DMS114 treated with DMSO at 0.1 percent for 48 hours (cell line): Measurements from ENCODE around the gene EPHA4.
"Not testable (repeated sequence)": the region's sequence is repeated elsewhere in the genome, so short reads cannot be mapped to it uniquely, and the experiment has no call there.

Source experiments
- DNase-seq: peaks from one replicate; lab custom pipeline; 2025; ENCODE audit not compliant: unreplicated experiment; lab: John Stamatoyannopoulos, UW

Gene EPHA4

GRCh38 chr2:221541131-221541735, 30.9 kb downstream of the EPHA4 start:
- DNase-seq: no peak

DNA sequence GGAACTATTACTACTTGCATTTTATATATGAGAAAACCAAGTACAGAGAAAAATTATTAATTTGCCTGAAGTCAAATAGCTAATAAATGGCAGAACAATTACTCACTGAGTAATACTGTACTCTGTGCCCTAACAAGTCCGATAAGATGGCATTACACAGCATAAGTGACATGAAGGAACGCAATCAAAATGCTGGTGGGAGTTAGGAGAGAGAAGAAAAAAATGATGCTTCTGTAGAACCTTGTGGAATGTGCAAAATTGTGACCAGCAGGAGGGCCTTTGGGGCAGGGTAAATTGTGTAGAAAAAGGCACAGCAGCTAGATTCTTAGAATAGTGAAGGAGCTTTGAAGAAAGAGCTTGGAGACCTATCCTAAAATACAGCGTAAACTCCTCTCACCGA, 32.9 kb downstream of the EPHA4 start:
- DNase-seq: no peak

DNA sequence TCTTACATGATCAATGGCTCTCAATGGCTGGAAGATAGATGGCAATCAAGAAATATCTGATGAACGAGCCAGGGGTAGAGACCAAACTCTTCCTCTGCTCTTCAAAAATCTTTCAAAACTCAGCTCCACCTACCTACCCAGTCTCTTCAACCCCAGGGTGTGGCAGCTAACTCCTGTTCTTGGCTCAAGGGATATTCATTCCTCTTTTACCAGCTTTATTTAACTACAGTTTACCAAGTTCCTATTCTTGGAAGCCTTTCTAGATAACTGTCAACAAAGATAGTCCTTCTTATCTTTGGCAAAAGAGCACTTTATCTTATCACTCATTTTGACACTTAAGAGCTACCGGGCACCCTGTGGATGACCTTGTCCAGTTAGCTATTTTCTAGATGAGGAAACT, 36.3 kb downstream of the EPHA4 start:
- no peak for DNase-seq

DNA sequence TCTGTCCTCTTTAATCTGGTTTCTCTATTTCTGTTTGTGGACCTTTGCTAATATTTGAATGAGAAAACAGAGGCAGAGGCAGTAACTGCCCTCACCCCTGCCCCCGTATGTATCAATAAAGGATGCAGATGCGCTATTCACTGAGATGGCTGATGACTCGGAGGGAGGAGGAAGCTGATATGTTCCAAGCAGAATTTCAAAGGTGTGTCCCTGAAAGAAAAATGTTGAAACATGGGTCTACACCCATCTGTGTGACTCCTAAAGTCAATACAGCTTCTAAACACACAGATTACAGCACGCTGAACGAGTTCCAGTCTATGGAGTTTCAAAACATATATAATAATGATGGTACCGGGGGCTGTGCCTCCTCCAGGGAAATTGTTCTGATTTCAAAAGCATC, 38.8 kb downstream of the EPHA4 start:
- DNase-seq: no peak

GRCh38 chr2:221532641-221533040, 39.5 kb downstream of the EPHA4 start:
- DNase-seq: no peak

DNA sequence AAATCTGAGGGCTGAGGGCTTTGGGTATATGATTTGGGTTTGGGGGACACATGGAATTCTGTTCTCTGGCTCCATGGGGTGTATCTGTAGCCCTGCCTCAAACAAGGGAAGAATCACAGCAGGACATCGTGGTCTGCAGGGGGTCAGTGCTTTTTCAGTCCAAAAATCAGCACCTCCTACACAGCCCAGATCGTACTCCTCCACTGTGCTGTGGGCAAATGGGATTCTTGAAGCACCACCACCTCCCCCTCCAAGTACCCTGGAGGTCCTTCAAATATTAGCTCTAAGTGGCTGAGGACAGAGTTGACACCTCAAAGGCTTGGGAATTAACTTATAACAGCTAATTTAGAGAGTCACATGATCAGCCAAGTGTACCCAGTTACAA, 41.5 kb downstream of the EPHA4 start:
- DNase-seq: no peak

DNA sequence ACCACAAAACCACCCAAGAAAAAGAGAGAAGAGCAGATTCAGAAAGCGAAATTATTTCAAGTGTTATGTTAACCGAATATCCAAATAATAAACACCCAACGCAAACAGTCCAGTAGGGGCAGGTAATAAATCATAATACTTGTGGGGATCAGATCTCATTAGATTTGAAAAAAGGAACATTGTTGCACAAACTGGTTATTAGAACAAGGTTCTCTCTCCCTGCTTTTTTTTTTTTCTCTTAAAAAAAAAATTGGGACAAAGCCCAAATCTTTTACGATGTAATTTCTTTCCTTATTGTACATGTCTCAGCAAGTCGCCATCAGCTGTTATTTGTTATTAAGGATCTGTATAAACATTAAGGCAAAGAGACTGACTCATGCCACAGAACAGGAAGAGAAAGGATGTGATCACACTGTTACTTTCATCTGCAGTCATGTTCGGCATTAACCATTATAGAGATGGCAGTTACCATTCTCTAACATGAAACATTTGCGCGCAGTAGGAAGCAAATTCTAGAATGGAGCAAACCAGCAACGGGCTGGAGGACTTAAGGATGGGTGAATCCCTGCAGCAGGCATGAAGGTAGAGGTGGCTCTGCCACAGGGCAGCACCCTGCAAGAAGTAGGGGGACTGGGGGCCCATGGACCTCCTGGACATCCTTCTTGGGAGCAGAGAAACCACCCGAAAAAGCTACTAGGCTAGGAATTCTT, 42.0 kb downstream of the EPHA4 start:
- DNase-seq: no peak

- no peak for DNase-seq
These were observed 42.7 kb downstream of the EPHA4 start for GRCh38 chr2:221529177-221529942.

- no peak for DNase-seq
These were observed 44.3 kb downstream of the EPHA4 start for GRCh38 chr2:221527776-221528309.

GRCh38 chr2:221524158-221524557, 47.9 kb downstream of the EPHA4 start:
- DNase-seq: no peak

DNA sequence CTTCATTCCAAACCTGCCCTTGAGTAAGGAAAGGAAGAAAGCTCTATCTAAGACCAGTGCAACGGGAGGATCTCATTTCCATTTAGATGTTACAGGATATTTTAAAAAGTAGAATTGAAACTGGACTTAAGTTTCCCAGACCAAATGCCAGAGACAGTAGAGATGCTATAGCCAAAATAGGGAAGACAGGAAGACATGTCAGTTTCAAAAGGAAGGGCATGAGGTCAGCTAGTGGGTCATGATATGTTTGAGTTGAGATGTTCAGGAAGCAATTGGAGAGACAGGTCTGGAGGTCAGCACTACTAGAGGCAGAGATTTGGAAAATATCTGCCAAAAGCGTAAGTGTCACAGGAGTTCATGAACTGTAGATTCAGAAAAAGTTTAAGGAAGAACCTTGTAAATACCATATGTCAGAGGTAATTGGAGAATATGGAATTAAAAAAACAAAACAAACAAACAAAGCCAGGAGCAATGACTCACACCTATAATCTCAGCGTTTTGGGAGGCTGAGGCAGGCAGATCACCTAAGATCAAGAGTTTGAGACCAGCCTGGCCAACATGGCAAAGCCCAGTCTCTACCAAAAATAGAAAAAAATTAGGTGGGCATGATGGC, 50.8 kb downstream of the EPHA4 start:
- no peak for DNase-seq

- DNase-seq: no peak
These were observed 53.0 kb downstream of the EPHA4 start for GRCh38 chr2:221518935-221519625.

GRCh38 chr2:221518201-221518934, 53.7 kb downstream of the EPHA4 start:
- DNase-seq: no peak

- no peak for DNase-seq
These were observed 54.4 kb downstream of the EPHA4 start for GRCh38 chr2:221517696-221518151.

- no peak for DNase-seq
These were observed 54.9 kb downstream of the EPHA4 start for GRCh38 chr2:221517146-221517695.

- no peak for DNase-seq
These were observed 56.2 kb downstream of the EPHA4 start for GRCh38 chr2:221515864-221516263.

- DNase-seq: no peak
These were observed 57.6 kb downstream of the EPHA4 start for GRCh38 chr2:221514305-221515040.

DNA sequence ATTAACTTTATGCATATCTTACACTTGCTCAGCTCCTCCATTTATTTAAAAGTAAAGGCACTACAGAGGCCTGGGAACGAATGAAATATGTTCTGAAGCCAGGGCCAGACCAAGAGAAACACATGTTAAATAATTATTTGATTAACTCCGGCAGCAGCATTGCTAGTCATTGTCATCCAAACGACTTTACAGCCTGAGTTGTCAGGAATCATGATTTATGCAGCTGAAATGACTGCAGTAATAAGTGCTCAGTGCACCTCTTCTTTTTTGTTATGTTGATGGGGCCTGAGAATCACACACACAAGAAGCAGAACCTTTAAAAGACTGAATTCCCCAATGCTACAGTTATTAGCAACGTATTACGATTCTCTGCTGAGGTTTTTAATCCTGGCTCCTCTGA, 58.9 kb downstream of the EPHA4 start:
- no peak for DNase-seq

DNA sequence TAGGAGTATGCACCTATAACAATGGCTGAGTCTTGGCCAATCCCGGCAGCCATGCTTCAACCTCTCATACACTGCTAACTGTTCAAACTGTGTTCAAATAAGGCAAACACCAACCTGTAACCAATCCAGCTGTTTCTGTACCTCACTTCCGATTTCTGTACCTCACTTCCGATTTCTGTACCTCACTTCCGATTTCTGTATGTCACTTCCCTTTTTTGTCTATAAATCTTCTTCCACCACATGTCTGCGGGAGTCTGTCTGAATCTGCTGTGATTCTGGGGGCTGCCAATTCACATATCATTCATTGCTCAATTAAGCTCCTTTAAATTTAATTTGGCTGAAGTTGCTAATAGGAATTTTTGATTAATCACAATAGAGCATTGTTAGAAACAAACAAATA, 60.8 kb downstream of the EPHA4 start:
- DNase-seq: not testable (repeated sequence)
